Chondrocyte (in vitro differentiated cells): ENCODE measurements around the gene ARHGAP15. TPM values are rescaled to one million over a fixed set of nuclear protein-coding genes. Genes with fewer than 3 reads are reported as not detected.

Source experiments
- DNase-seq: peaks from one replicate; pipeline ENCODE4 v3.0.0; 2021; ENCODE audit warnings: mixed read lengths, low spot score
- H3K27ac Mint-ChIP-seq: one replicate; pipeline ENCODE4 v1.8.0; 2021; ENCODE audit warnings: mild to moderate bottlenecking, moderate library complexity, mixed read lengths; ENCODE audit not compliant: unreplicated experiment
- H3K27me3 Mint-ChIP-seq: 2 replicates; pipeline ENCODE4 v1.8.0; 2021; ENCODE audit warnings: low read depth, mixed read lengths
- H3K36me3 Mint-ChIP-seq: 2 replicates; pipeline ENCODE4 v1.8.0; 2021; ENCODE audit warnings: low read depth, mixed read lengths
- H3K4me1 Mint-ChIP-seq: 2 replicates; pipeline ENCODE4 v1.8.0; 2021; ENCODE audit warnings: low read depth, mild to moderate bottlenecking, mixed read lengths
- H3K4me3 Mint-ChIP-seq: one replicate; pipeline ENCODE4 v1.8.0; 2021; ENCODE audit warnings: mild to moderate bottlenecking, moderate library complexity, mixed read lengths; ENCODE audit not compliant: unreplicated experiment
- H3K9me3 Mint-ChIP-seq: 2 replicates; pipeline ENCODE4 v1.8.0; 2021; ENCODE audit warnings: low read depth, mixed read lengths
- total RNA-seq: library from RNA; stranded (reverse); gene quantifications from 3 replicates; pipeline ENCODE4 v1.2.1, GENCODE V29; 2021
- TF ChIP-seq, protein P1 (sequence below): fragments of 200-600 bp; sonication (generic); IDR thresholded peaks from 2 replicates; pipeline ENCODE4 v1.5.0; 2021; ENCODE audit warnings: antibody characterized with exemption, mild to moderate bottlenecking, moderate library complexity

Gene ARHGAP15
- total RNA-seq, 1 donor from 2014 or later, result 0.42 TPM

DNA sequence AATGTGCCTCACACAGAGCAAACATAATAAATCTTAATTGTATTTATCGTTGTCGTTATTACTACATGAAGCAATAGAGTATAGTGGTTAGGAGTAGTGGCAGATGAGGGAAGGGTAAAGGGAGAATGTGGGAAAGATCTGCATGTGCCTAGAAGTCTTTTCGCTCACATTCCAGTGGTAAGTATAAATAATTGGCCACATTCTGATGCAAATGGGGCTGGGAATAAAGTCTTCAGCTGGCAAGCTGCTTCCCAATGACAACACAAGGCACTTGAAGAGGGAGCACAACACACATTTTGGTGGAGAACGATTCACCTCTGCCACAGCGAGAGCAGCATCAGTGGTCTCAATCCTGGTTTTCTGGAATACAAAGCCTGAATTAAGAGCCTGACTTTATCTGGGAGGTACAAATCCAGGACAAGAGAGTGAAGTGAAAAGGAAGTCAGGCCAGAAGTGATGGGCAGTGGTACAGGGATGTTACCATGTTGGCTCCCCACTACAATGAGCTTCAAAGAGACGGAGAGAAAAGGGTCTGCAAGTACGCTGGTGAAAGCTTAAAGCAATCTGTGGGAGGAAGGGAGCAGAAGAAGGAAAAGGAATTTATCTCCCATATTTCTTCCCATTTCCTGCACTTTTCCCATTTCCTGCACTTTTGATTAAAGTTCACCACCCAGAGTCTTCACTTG lies 112.3 kb downstream of the ARHGAP15 start:
- no peak overlapping the region for H3K27ac Mint-ChIP-seq
- no peaks in the 10 kb centered on the region for H3K4me1 Mint-ChIP-seq
- TF ChIP-seq, protein P1, sequence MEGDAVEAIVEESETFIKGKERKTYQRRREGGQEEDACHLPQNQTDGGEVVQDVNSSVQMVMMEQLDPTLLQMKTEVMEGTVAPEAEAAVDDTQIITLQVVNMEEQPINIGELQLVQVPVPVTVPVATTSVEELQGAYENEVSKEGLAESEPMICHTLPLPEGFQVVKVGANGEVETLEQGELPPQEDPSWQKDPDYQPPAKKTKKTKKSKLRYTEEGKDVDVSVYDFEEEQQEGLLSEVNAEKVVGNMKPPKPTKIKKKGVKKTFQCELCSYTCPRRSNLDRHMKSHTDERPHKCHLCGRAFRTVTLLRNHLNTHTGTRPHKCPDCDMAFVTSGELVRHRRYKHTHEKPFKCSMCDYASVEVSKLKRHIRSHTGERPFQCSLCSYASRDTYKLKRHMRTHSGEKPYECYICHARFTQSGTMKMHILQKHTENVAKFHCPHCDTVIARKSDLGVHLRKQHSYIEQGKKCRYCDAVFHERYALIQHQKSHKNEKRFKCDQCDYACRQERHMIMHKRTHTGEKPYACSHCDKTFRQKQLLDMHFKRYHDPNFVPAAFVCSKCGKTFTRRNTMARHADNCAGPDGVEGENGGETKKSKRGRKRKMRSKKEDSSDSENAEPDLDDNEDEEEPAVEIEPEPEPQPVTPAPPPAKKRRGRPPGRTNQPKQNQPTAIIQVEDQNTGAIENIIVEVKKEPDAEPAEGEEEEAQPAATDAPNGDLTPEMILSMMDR, result no peak
- H3K4me3 Mint-ChIP-seq, result no peak overlapping the region
- no peak for DNase-seq
- peaks cover 7% of the 10 kb centered on the region for H3K27me3 Mint-ChIP-seq
- no peaks in the 10 kb centered on the region for H3K9me3 Mint-ChIP-seq
- H3K36me3 Mint-ChIP-seq, result no peaks in the 10 kb centered on the region

DNA sequence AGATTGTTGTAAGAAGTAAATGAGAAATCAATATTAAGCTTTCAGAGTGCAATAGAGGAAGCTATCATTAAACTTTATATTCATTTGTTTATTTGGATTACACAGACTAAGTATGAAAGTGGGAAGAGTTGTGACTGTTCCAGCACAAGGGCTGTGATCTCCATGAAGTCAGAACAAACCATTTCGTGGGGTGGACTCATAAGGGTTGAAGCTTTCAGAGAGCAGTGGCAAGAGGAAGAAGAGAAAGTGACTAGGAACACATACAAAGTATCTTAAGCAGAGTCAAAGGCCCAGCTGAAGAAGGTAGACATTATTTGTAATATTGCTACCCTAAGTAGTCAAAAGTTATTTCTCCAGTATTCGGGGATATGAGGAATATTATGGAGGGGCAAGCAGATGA lies 117.0 kb downstream of the ARHGAP15 start:
- no peak for DNase-seq
- Mint-ChIP-seq H3K9me3 (no peaks in the 10 kb centered on the region), H3K4me3 (no peak overlapping the region), H3K36me3 (no peaks in the 10 kb centered on the region), H3K4me1 (no peaks in the 10 kb centered on the region), H3K27ac (no peak overlapping the region), H3K27me3 (peaks cover 10% of the 10 kb centered on the region)
- TF ChIP-seq, protein P1, result no peak

DNA sequence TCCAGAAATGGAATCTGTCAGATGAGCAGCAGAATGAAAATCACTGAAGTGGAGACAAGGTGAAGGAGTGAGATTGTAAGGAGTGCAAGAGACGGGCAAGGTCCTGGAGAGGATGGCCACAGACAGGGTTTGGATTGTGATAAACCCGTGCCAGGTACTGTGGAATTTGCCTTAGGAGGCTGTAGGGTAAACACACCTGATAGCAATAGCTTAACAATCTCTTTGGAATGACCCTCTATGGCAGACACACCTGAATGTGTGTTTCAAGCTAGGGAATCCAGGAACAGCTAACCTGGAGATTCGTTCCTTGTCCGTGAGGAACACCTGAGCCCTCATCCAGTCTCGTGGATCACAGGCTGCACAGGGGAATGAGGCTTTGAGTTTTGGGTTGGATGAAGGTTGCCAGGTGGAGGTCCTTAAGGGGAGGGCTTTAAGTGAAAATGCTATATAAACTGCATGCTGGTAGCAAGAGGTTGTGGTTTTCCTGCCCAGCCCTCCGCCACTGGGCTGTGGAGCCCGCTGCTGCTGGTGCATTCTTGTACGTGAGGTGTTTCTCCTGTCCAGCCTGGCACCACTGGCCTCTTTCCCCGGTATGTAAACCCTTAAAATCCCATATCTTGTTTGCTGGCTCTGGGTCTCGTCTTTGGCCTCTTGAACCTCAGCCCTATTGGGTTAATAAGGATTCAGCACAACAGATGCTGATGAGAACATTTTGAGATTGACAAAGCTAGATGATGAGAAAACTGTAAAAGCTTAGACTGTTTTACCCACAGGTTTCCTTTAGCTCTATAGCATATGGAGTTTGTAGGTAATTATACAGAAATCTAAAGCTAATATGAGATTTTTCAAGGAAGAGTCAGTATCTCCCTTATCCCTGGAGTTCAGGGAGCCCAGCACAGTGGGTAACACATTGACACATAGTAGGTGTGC lies 117.9 kb downstream of the ARHGAP15 start:
- Mint-ChIP-seq H3K4me3 (no peak overlapping the region), H3K36me3 (no peaks in the 10 kb centered on the region), H3K9me3 (no peaks in the 10 kb centered on the region), H3K27ac (no peak overlapping the region), H3K4me1 (no peaks in the 10 kb centered on the region), H3K27me3 (peaks cover 5% of the 10 kb centered on the region)
- DNase-seq, result no peak
- TF ChIP-seq, protein P1, result no peak

DNA sequence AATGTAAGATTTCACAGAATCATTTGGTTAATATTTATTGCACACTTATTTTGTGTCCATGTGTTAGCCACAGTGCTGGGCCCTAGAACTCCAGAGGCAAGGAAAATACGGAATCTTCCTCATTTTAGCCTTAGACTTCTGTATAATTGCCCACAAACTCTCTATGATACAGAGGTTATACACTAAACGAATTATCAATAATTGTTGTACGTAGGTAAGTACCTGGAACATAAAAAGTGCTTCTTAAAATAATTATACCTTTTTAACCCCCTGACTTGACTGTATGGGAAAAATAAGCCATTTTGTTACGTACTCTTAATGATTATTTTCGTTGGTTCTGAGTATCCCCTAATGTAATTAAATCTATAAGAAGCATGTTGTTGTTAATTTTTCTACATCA lies 119.4 kb downstream of the ARHGAP15 start:
- no peak for DNase-seq
- TF ChIP-seq, protein P1, result no peak
- Mint-ChIP-seq H3K27me3 (peaks cover 5% of the 10 kb centered on the region), H3K36me3 (no peaks in the 10 kb centered on the region), H3K4me3 (no peak overlapping the region), H3K27ac (no peak overlapping the region), H3K9me3 (no peaks in the 10 kb centered on the region), H3K4me1 (no peaks in the 10 kb centered on the region)

DNA sequence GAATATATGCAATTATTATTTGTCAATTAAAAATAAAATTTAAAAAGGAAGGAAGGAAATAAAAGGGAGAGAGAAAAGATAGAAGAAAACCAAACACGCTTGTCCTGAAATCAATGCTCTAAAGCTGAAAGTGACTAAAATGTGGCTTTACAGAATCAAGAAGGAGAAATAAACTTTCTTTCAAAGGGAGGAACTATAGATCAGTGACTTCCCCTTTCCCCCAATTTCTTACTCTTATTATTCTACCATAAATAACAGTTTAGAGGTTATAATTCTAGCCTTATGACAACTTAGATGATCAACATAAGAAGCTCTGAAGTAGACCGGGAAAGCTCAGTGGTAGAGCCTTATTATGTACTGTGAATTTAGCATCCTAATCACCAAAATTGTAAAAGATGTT lies 122.5 kb downstream of the ARHGAP15 start:
- H3K9me3 Mint-ChIP-seq, result no peaks in the 10 kb centered on the region
- H3K4me3 Mint-ChIP-seq, result no peak overlapping the region
- no peak for DNase-seq
- H3K4me1 Mint-ChIP-seq, result no peaks in the 10 kb centered on the region
- peaks cover 11% of the 10 kb centered on the region for H3K27me3 Mint-ChIP-seq
- no peak overlapping the region for H3K27ac Mint-ChIP-seq
- no peaks in the 10 kb centered on the region for H3K36me3 Mint-ChIP-seq
- TF ChIP-seq, protein P1, result no peak
